A549 (cell line): Measurements from ENCODE around the gene R3HDM2.

ENCODE experiments used
- EHMT2 ChIP-seq: fragments of 200-600 bp; sonication (generic); IDR thresholded peaks from 2 replicates; pipeline ENCODE4 v1.6.1; 2016; ENCODE audit warnings: antibody characterized with exemption, low read depth, mild to moderate bottlenecking, moderate library complexity
- KDM1A ChIP-seq: fragments of 200-600 bp; sonication (generic); IDR thresholded peaks from 2 replicates; pipeline ENCODE4 v1.6.1; 2016; ENCODE audit warnings: low read depth, mild to moderate bottlenecking
- MAX ChIP-seq: IDR thresholded peaks from 2 replicates; pipeline ENCODE4 v1.6.1; 2012
- MAZ ChIP-seq: fragments of 150-350 bp; IDR thresholded peaks from 2 replicates; pipeline ENCODE4 v1.6.1; 2014; ENCODE audit warnings: antibody characterized with exemption, low read depth, low read length, borderline replicate concordance
- REST ChIP-seq: fragments of 200-600 bp; sonication (generic); IDR thresholded peaks from 2 replicates; pipeline ENCODE4 v1.6.1; 2016; ENCODE audit warnings: antibody characterized with exemption, mild to moderate bottlenecking, moderate library complexity

- no peak for TF ChIP-seq MAZ
- TF ChIP-seq KDM1A, result no peak
- TF ChIP-seq REST, result no peak
- no peak for TF ChIP-seq MAX
- no peak for TF ChIP-seq EHMT2
These were observed 40.3 kb upstream of the R3HDM2 start for GRCh38 chr12:57470970-57471656.
